Prostate gland (tissue), 2 donors: ENCODE results near the gene CNKSR3. TPM values are rescaled to one million over a fixed set of nuclear protein-coding genes. Genes with fewer than 3 reads are reported as not detected.
A peak's percentile ranks its signal among the peaks of the same experiment; 100 is the strongest.
"Not testable (repeated sequence)": the region's sequence is repeated elsewhere in the genome, so short reads cannot be mapped to it uniquely, and the experiment has no call there.

ENCODE experiments used
- DNase-seq: peaks from one replicate; pipeline ENCODE4 v3.0.0-alpha.2; 2019; ENCODE audit warnings: low spot score
- H3K27ac ChIP-seq, 2 donors: fragments of 200-600 bp; sonication (generic); 2 replicates each; pipeline ENCODE4 v1.5.1; 2017 to 2019
- H3K27me3 ChIP-seq: fragments of 200-600 bp; sonication (generic); replicated peaks from 2 replicates; pipeline ENCODE4 v1.5.1; 2019; ENCODE audit not compliant: insufficient read depth
- H3K36me3 ChIP-seq, 2 donors: fragments of 200-600 bp; sonication (generic); 1 replicate in 1 of 2; 2 replicates in 1 of 2; pipeline versions ENCODE4 v1.5.1 to v1.8.1; 2017 to 2019
- H3K4me1 ChIP-seq: fragments of 200-600 bp; sonication (generic); replicated peaks from 2 replicates; pipeline ENCODE4 v1.5.1; 2019
- H3K4me3 ChIP-seq, 2 donors: fragments of 200-600 bp; sonication (generic); 2 replicates each; pipeline ENCODE4 v1.5.1; 2017 to 2019
- H3K9me3 ChIP-seq: fragments of 200-600 bp; sonication (generic); 2 replicates; pipeline ENCODE4 v1.5.1; 2017
- POLR2A ChIP-seq: fragments of 450-650 bp; IDR thresholded peaks from one replicate; pipeline ENCODE4 v1.6.1; 2016; ENCODE audit warnings: antibody characterized with exemption, mild to moderate bottlenecking
- POLR2AphosphoS5 ChIP-seq: sonication (generic); formaldehyde crosslinking; IDR thresholded peaks from one replicate; pipeline ENCODE4 v1.6.1; 2017; ENCODE audit warnings: antibody characterized with exemption
- WGBS: methylation state at CpG from one replicate; pipeline ENCODE4 v1.1.5; 2018; 5-methylcytosine and 5-hydroxymethylcytosine counted together
- intact Hi-C: fragments of 100-400 bp; cut with DNase I; formaldehyde crosslinking; loops from one replicate; pipeline ENCODE4 v1.14.2; 2022
- total RNA-seq, 2 donors: library from RNA; depleted of rRNA; stranded (reverse); fragments of >200 nt; gene quantifications; one replicate each; pipeline ENCODE4 v1.1.0, GENCODE V29; 2016
- TF ChIP-seq, protein P1 (sequence below), 4 experiments: fragments of 200-600 bp in 2 of 4; fragments of 450-650 bp in 2 of 4; sonication (generic) in 2 of 4; IDR thresholded peaks; 1 replicate in 3 of 4; 2 replicates in 1 of 4; pipeline ENCODE4 v1.5.1; 2016 to 2019; ENCODE audit warnings: antibody characterized with exemption in 4 of 4, mild to moderate bottlenecking in 2 of 4, moderate library complexity in 2 of 4

CNKSR3 gene
- total RNA-seq, 2 donors from 2014 or later = 8.7 to 23.5 TPM

DNA sequence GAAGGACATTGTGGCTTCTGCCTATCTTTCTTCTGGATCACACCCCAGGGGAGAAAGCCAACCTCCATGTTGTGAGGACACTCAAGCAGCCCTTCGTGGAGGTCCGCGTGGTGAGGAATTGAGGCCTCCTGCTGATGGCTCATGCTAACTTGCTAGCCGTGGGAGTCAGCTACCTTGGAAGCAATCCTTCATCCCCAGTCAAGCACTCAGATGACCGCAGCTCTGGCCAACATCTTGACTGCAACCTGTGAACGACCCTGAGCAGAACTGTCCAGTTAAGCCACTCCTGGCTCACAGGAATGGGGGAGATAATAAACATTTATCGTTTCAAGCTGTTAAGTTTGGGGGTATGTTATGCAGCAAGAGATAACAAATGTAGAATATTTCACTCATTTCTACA lies 10.9 kb upstream of the CNKSR3 start:
- no peaks in the 10 kb centered on the region for H3K36me3 ChIP-seq
- H3K27ac ChIP-seq = no peak overlapping the region
- DNase-seq = no peak
- TF ChIP-seq POLR2AphosphoS5 (no peak), POLR2A (no peak)
- TF ChIP-seq, protein P1, sequence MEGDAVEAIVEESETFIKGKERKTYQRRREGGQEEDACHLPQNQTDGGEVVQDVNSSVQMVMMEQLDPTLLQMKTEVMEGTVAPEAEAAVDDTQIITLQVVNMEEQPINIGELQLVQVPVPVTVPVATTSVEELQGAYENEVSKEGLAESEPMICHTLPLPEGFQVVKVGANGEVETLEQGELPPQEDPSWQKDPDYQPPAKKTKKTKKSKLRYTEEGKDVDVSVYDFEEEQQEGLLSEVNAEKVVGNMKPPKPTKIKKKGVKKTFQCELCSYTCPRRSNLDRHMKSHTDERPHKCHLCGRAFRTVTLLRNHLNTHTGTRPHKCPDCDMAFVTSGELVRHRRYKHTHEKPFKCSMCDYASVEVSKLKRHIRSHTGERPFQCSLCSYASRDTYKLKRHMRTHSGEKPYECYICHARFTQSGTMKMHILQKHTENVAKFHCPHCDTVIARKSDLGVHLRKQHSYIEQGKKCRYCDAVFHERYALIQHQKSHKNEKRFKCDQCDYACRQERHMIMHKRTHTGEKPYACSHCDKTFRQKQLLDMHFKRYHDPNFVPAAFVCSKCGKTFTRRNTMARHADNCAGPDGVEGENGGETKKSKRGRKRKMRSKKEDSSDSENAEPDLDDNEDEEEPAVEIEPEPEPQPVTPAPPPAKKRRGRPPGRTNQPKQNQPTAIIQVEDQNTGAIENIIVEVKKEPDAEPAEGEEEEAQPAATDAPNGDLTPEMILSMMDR (IDR thresholded peaks at IDR 0.05) = no peak
- no peak overlapping the region for H3K4me3 ChIP-seq
- H3K27me3 ChIP-seq = no peaks in the 10 kb centered on the region
- no peaks in the 10 kb centered on the region for H3K4me1 ChIP-seq
- WGBS = 87% methylated on average over 7 of the region's 7 CpGs
- no peaks in the 10 kb centered on the region for H3K9me3 ChIP-seq
- intact Hi-C loops = no loop called here

DNA sequence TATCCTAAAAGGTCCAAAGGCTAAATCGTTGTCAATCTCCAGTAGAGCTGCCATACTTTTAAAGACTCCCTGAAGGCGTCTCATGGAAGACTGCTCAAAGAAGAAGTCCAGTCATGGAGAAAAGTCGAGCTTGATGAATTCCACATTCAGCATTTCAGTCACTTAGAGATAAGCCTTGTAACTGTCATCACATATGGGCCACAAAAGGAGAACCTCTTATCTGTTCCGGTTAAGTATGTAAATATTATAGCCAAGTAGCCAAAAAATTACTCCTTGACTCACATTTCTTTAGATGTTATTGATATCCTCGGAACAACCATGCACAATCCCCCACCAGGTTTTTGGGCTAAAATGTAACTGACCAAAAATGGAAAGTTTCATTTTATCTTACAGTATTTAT lies 9.8 kb upstream of the CNKSR3 start:
- H3K27me3 ChIP-seq = no peaks in the 10 kb centered on the region
- TF ChIP-seq POLR2AphosphoS5 = no peak
- TF ChIP-seq, protein P1 (IDR thresholded peaks at IDR 0.05) = no peak
- TF ChIP-seq POLR2A = no peak
- H3K4me1 ChIP-seq = no peaks in the 10 kb centered on the region
- WGBS = 52% methylated on average over 5 of the region's 5 CpGs
- H3K9me3 ChIP-seq = no peaks in the 10 kb centered on the region
- no peak for DNase-seq
- no peak overlapping the region for H3K27ac ChIP-seq
- intact Hi-C loops = no loop called here
- H3K36me3 ChIP-seq = no peaks in the 10 kb centered on the region
- no peak overlapping the region for H3K4me3 ChIP-seq

DNA sequence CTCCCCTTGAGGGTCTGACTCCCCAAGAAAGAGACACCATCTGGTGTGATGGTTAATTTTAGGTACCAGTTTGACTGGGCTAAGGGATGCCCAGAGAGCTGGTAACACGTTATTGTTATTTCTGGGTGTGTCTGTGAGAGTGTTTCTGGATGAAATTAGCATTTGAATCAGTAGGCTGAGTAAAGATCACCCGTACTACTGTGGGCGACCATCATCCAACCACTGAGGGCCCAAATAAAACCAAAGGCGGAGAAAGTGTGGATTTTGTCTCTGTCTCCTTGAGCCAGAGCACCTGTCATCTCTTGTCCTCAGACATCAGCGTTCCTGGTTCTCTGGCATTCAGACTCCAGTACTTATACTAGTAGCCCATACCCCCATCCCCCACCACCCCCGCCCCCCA lies 7.9 kb upstream of the CNKSR3 start:
- TF ChIP-seq POLR2AphosphoS5 (no peak), POLR2A (no peak)
- TF ChIP-seq, protein P1 (IDR thresholded peaks at IDR 0.05) = no peak
- Histone ChIP-seq H3K9me3 (no peaks in the 10 kb centered on the region), H3K4me3 (no peak overlapping the region), H3K36me3 (no peaks in the 10 kb centered on the region), H3K27me3 (no peaks in the 10 kb centered on the region), H3K4me1 (no peaks in the 10 kb centered on the region), H3K27ac (no peak overlapping the region)
- intact Hi-C loops = no loop called here
- WGBS = 81% methylated on average over 6 of the region's 6 CpGs
- no peak for DNase-seq

DNA sequence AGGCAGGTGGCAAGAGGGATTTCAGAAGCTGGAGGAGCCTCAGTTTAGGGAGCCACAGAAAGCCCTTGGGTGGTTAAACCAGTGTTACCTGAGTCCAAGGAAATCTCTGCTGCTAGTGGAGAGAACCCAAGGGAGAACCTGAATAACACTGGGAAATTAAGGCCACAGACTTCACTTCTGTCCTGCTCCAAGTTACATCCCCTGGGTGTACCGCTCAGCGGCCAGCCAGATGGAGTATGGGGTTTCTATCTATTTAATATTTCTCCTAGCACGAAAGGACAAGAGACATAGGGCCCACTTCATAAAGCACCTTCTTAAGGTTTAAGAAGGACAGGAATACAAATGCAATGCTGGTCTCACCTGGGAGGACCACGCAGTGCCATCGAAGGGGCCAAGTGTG lies 5.8 kb upstream of the CNKSR3 start:
- H3K36me3 ChIP-seq = no peaks in the 10 kb centered on the region
- no peaks in the 10 kb centered on the region for H3K27me3 ChIP-seq
- H3K4me1 ChIP-seq = no peaks in the 10 kb centered on the region
- no peak for TF ChIP-seq POLR2AphosphoS5
- TF ChIP-seq, protein P1 (IDR thresholded peaks at IDR 0.05) = no peak
- H3K9me3 ChIP-seq = no peaks in the 10 kb centered on the region
- intact Hi-C loops = no loop called here
- 96% methylated on average over 5 of the region's 5 CpGs for WGBS
- H3K27ac ChIP-seq = peak overlapping the region; percentile 31
- DNase-seq = no peak
- no peak overlapping the region for H3K4me3 ChIP-seq

DNA sequence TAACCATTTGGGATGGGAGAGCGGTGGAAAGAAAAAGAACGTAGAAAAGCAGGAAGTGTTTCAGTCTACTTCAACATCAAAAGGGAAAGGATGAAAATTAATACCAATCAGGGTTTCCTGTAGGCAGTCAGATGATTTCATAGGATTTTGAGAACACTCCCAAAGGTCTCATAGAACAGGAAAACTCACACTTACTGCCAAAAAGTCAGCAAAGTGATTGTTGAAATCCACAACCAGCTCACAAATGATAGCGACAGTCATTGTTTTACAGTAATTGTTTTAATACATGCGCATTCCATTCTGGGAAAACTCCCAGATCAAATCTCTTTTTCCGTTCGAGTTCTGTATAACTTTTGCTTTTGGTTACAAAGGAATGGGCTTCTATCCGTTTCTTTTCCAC lies 5.3 kb upstream of the CNKSR3 start:
- 21% methylated on average over 7 of the region's 7 CpGs for WGBS
- intact Hi-C loops = no loop called here
- DNase-seq = no peak

DNA sequence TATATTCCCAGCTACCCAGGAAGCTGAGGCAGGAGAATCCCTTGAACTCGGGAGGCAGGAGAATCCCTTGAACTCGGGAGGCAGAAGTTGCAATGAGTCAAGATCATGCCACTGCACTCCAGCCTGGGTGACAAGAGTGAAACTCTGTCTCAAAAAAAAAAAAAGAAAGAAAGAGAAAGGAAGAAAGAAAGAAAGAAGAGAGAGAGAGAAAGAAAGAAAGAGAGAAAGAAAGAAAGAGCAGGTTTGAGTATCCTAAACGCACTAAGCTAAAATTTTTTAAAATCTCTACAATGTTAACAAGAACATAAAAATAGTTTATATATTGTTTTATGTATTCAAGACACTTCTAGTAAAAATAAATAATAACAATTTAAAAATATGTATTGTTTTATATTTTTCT lies 4.6 kb upstream of the CNKSR3 start:
- intact Hi-C loops, H3K4me1 ChIP-seq, H3K36me3 ChIP-seq, H3K27ac ChIP-seq, H3K27me3 ChIP-seq, H3K4me3 ChIP-seq, DNase-seq, H3K9me3 ChIP-seq: not testable (repeated sequence)
- WGBS = 92% methylated on average over 3 of the region's 3 CpGs

More for the DNA sequence above, 5.3 kb upstream of the CNKSR3 start:
- no peaks in the 10 kb centered on the region for H3K36me3 ChIP-seq
- TF ChIP-seq POLR2A (no peak), POLR2AphosphoS5 (peak; percentile 22)
- TF ChIP-seq, protein P1 (IDR thresholded peaks at IDR 0.05) = no peak
- no peaks in the 10 kb centered on the region for H3K4me1 ChIP-seq
- no peaks in the 10 kb centered on the region for H3K27me3 ChIP-seq
- peak overlapping the region; percentile 31 for H3K27ac ChIP-seq
- no peaks in the 10 kb centered on the region for H3K9me3 ChIP-seq
- H3K4me3 ChIP-seq = peak overlapping the region in 1 of 2 donors; percentile 10
